CD4-positive, alpha-beta T cell treated with Interleukin-15 for 4 hours (primary cell): ENCODE measurements around the gene SLC34A1.
"Not testable (repeated sequence)": the region's sequence is repeated elsewhere in the genome, so short reads cannot be mapped to it uniquely, and the experiment has no call there.

Experiments
- DNase-seq: peaks from one replicate; pipeline ENCODE4 v3.0.0-alpha.2; 2020; ENCODE audit warnings: low spot score

The SLC34A1 gene

GRCh38 chr5:177384134-177384533, at the start of gene SLC34A1:
Gene SLC34A1, plus strand, starts transcription at chr5:177384434. Its CDS starts 1,308 bp downstream, at chr5:177385742.
- no peak for DNase-seq

- no peak for DNase-seq
Measured at GRCh38 chr5:177334781-177335700, 49.2 kb upstream of the SLC34A1 start.

GRCh38 chr5:177335701-177336065, 48.6 kb upstream of the SLC34A1 start:
- DNase-seq, result no peak

GRCh38 chr5:177336112-177336511, 48.1 kb upstream of the SLC34A1 start:
- no peak for DNase-seq

GRCh38 chr5:177336603-177337494, 47.4 kb upstream of the SLC34A1 start:
- DNase-seq, result no peak

GRCh38 chr5:177338251-177339106, 45.8 kb upstream of the SLC34A1 start:
- DNase-seq, result no peak

GRCh38 chr5:177339107-177339638, 45.1 kb upstream of the SLC34A1 start:
- no peak for DNase-seq

- DNase-seq, result not testable (repeated sequence)
Measured at GRCh38 chr5:177343000-177343399, 41.2 kb upstream of the SLC34A1 start.

- DNase-seq, result no peak
Measured at GRCh38 chr5:177343777-177344176, 40.5 kb upstream of the SLC34A1 start.

- DNase-seq, result no peak
Measured at GRCh38 chr5:177344891-177345290, 39.3 kb upstream of the SLC34A1 start.

GRCh38 chr5:177346820-177347219, 37.4 kb upstream of the SLC34A1 start:
- DNase-seq, result no peak

- DNase-seq, result no peak
Measured at GRCh38 chr5:177347699-177348098, 36.5 kb upstream of the SLC34A1 start.

- no peak for DNase-seq
Measured at GRCh38 chr5:177349362-177349647, 34.9 kb upstream of the SLC34A1 start.

GRCh38 chr5:177349762-177350161, 34.5 kb upstream of the SLC34A1 start:
- DNase-seq, result no peak

- DNase-seq, result no peak
Measured at GRCh38 chr5:177350776-177351391, 33.4 kb upstream of the SLC34A1 start.

GRCh38 chr5:177351392-177352329, 32.6 kb upstream of the SLC34A1 start, which contains the start of gene LMAN2:
Gene LMAN2, minus strand, starts transcription at chr5:177351668. Its CDS starts 21 bp downstream, at chr5:177351647.
- DNase-seq, result peak; percentile 94

GRCh38 chr5:177353093-177353492, 31.1 kb upstream of the SLC34A1 start:
- DNase-seq, result no peak

GRCh38 chr5:177354256-177354655, 30.0 kb upstream of the SLC34A1 start:
- DNase-seq, result no peak

- no peak for DNase-seq
Measured at GRCh38 chr5:177354711-177355110, 29.5 kb upstream of the SLC34A1 start.
